NCI-H146 treated with DMSO at 0.1 percent for 48 hours (cell line): ENCODE results near the gene TRAF1.

ENCODE experiments used
- DNase-seq: peaks from one replicate; lab custom pipeline; 2025; ENCODE audit not compliant: unreplicated experiment; lab: John Stamatoyannopoulos, UW

The TRAF1 gene

DNA sequence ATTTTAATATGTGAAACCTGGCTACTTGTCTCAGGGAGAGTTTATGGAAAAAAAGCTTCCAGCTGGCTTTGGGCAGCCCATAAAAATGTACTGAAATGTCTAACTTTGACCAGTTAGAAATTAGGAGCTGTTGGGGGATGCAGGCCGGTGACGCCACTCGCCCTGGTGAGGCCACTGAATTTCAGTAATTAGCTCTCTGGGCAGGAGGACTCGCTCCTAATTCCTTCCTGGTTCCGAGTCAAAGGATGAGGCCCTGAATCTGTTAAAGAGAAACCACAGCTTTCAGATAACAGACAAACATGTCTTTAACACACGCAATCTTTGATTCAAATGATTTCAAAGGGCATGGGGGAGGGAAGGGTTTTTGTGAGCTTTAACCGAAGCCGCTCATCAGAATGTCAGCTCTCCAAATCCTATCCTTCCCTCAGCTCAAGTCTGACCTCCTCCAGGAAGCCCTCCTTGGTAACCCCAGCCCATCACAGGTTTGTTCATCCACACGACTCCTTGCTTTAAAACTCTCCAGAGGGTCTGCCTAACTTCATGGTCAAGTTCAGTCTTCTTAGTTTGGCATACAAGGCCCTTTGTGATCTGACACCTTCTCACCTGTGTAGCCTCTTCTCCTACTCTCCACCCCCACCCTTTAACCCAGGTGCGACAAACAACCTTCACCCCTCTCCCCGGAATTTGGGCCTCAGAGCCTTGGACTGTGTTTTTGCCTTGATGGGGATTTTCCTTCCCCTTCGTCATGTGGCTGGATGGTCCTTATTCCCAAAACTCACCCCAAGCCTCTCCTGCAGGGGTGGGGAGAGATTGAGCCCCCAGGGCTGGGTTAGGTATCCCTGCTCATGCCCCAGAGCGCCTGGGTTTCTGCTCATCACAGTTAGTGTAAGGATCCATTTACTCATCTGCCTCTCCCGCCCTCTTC lies 36.0 kb downstream of the TRAF1 start:
- DNase-seq, result no peak

DNA sequence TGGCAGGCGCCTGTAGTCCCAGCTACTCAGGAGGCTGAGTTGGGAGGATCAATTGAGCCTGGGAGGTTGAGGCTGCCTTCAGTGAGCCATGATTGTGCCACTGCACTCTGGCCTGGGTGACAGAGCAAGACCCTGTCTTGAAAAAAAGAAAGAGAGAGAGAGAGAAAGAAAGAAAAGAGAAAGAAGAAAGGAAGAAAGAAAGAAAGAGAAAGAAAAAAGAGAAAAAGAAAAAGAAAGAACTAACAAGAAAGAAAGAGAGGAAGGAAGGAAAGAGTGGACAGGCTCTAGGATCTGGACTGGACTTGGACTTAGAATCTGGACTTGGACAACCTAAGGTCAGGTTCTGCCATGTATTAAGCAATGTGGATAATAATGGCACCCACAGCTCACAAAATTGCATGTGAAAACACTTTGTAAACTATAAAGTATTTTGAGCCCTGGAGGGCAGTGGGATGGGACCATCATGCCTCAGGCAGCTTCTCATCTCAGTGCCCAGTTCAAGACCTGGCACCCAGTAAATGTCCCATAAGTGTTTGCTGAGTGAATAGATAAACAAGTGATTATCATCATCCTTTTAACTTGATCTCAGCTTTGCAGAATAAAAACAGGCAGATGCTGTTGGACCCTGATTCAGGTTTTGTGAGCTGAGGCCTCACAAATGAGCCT lies 36.9 kb downstream of the TRAF1 start:
- no peak for DNase-seq

DNA sequence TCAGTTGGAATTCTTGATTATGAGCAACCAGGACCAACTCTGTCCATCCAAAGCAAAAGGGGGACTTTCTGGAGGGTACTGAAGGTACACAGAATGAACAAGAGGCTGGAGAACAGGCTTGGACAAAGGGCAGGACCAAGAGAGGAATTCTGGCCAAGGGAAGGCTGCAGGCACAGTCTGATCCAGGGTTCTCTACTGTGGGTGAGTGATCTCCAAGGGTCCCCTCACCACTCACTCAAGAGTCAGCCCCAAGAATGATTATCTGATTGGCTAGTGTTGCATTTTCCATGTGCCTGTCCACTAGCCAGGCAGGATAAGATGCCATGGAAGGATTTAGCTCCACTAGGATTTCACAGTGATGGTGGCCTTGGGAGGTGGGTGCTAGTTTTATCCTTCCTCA lies 38.0 kb downstream of the TRAF1 start:
- no peak for DNase-seq

DNA sequence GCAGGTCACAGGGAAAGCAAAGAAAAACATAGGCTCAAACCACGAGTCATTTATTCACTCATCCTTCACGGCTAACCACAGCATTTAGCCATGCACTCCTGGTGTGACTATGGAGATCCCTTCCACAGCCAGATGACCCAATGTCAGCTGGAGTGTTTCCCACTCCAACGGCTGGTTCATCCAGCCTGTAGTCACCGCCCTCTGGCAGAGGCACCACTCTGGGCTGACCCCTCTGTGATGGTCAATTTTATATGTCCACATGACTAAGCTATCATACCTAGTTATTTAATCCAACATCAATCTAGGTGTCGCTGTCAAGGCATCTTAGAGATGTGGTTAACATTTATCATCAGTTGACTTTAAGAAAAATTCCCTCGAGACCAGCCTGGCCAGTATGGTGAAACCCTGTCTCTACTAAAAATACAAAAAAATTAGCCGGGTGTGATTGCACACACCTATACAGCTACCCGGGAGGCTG lies 40.1 kb downstream of the TRAF1 start:
- no peak for DNase-seq

DNA sequence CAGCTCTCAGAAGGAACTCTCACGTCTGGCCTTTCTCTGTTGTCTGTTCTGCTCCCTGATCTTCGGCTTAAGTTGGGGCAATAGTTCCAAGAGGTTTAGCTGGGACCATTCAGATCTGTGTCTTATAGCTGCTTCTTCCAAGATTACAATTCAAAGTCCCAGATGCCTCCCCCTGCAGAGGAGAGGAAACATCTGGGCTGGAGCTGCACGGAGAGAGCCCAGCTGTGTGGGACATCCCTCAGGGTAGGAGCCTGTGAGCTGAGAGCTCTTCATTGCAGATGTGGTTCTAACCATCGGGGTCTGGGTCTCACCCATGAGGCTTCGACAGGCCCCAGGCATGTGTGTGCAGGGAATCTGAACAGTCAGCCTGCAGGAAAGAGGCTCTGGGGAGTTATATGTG lies 40.6 kb downstream of the TRAF1 start:
- DNase-seq, result no peak

DNA sequence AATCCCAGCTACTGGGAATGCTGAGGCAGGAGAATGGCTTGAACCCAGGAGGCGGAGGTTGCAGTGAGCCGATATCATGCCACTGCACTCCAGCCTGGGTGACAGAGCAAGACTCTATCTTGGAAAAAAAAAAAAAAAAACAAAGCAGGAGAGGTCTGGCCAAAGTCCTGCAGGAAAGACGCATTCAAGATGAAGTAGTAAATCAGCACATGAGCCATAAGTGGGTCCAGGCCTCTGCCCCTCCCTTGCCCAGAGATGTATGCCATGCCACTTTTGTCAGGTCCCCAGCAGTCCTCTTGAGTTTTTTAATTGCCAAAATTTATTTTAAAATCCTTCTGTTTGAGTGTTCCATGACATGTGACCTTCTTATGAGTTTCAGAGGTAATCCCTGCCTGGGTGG lies 41.1 kb downstream of the TRAF1 start:
- DNase-seq, result no peak

DNA sequence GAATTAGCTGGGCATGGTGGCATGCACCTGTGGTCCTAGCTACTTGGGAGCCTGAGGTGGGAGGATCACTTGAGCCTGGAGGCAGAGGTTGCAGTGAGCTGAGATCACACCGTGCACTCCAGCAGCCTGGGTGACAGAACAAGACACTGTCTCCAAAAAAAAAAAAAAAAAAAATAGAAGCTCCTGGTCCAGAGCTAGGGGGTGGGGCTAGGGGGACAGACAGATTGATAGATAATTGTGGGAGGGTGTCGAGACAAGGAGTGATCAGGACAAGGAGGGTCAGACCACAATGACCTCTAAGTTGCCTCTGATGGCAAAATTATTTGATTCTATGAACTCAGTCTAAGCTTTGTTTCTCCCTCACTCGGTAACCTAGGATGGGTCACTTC lies 43.0 kb downstream of the TRAF1 start:
- DNase-seq, result no peak

DNA sequence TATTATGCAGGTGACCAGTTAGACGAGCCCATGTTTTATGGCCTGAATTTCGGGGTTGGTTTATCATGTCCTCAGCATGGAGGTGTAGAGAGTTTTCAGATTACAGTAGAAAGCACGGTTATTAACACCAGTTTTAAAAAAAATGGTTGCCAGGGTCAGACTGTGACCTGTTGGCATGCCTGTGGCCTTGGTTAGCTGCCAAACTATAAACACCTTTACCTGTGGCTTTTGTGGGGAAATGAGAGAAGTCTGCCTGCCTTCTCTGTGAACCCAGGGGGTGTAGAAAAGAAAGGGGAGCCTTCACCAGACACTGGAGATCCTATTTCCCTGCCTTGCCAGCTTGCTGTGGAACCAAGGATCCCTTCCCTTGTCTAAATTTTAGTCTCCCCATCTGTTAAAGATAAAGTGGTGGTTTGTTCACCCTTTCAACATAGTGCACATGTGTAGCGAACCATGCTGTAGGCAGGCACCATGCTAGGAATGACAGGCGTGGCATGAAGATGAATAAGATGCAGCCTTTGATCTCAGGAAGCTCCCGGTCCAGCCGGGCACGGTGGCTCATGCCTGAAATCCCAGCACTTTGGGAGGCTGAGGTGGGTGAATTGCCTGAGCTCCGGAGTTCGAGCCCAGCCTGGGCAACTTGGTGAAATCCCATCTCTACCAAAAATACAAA lies 43.5 kb downstream of the TRAF1 start:
- DNase-seq, result no peak

DNA sequence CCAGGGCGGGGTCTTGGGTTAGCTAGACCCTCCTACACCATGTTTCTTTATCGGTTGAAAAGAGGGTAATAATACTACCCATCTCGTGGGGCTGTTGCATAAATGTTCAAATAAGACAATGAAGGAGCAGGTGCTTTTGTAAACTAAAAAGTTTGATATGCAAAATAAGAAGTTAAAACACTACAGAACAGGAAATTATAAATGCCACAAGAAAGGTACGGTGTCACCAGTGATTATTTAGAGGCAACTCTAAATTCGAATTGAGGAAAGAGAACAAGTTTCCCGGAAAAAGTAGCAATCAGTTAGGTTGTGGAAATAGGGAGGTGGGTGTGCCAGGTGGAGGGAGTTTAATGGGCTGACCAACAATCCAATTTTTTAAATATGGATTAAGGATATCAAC lies 47.1 kb downstream of the TRAF1 start:
- DNase-seq, result no peak

DNA sequence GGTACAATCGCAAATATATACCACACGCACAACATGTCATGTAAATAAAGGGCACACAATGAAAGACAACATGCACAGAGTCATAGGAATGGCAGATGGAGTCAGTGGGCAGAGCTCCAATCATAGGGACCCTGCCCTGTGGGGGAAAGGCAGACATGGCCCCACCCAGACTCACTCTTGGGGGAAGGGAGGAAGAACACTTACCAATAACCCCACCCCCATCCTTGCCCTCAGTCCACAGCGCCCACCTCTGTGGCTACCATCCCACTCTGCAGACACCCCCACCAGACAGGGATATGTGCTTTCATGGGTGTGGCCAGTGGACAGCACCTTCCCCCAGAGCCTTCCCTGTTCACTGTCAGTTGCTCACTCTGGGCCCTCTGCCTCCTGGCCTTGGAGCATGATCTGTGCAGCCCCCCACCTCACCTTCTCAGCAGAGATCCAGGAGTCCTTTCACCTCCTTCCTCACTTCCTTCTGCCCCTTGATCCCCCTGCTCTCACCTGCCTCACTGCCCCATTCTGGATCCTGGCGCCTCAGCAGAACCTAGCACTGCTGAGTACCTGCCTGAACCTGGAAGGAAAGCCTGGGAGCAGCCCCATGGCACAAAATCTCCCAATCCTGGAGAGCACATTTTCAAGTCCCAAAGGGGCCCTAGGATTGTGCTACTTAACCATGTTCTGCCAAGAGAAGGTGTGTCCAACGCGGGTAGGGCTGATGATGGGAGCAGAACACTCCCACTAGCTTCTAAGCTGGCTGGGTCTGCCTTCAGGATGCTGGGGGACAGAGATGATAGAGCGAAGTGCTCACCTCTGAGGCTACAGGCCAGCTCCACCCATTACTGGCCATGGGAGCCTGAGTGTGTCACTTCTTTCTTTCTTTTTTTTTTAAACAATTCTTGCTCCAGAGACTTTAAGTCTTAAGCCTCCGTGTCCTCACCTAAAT lies 48.1 kb downstream of the TRAF1 start:
- DNase-seq, result no peak

DNA sequence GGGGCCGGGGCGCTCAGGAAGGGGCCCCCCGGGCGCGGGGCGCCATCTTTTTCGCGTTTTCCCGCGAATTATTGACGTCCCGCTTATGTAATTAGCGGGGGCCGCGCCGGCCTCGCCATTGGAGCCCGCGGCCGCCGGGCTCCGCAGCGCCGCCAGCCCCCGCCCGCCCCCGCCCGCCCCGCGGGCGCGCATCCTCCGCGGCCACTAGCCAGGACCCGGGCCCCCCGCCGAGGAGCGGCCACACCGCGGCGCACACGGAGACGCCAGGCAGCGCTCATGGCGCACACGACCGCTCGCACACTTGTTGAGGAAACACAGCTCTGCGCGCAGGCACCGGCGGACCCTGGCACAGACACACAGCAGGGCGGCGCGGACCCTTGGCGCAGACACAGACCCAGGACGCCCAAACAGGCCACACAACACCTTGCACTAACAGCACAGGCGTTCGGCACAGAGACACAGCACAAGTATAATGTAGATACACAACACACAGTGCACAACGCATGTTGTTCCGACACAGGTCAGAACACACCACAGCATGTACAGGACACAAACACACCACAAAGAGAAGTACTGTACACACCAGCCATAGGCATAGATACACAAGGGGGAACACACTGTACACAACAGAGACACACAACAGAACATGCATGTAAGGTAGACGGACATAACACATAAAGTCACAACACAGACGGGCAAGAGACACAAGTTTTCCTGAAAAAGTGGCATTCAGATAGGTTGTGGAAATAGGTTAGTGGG lies 49.1 kb downstream of the TRAF1 start:
- peak; percentile 40 for DNase-seq

DNA sequence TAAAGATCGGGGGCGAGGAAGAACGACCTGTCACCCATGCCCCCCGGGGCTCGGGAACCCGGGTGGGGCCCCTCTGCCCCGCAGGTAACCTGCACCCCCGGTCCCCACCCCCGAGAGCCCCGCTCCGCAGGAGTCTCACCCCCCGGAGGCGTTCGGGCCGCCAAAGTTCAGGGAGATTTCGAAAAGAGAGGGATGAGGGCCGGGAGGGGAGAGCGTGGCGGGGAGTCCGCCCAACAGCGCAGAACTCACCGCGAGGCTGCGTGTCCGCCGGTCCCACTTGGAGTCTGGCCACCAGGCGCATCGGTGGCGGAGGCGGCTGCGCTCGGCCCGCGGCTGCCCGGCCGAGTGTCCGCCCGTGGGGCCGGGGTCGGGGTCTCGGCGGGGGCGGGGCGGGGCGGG lies 49.8 kb downstream of the TRAF1 start, which contains the start of gene PHF19:
TSS of gene PHF19 (minus strand) at position 347 of the 399 bp plus-strand sequence. CDS start 2,447 bp downstream, outside the sequence.
- DNase-seq, result no peak

DNA sequence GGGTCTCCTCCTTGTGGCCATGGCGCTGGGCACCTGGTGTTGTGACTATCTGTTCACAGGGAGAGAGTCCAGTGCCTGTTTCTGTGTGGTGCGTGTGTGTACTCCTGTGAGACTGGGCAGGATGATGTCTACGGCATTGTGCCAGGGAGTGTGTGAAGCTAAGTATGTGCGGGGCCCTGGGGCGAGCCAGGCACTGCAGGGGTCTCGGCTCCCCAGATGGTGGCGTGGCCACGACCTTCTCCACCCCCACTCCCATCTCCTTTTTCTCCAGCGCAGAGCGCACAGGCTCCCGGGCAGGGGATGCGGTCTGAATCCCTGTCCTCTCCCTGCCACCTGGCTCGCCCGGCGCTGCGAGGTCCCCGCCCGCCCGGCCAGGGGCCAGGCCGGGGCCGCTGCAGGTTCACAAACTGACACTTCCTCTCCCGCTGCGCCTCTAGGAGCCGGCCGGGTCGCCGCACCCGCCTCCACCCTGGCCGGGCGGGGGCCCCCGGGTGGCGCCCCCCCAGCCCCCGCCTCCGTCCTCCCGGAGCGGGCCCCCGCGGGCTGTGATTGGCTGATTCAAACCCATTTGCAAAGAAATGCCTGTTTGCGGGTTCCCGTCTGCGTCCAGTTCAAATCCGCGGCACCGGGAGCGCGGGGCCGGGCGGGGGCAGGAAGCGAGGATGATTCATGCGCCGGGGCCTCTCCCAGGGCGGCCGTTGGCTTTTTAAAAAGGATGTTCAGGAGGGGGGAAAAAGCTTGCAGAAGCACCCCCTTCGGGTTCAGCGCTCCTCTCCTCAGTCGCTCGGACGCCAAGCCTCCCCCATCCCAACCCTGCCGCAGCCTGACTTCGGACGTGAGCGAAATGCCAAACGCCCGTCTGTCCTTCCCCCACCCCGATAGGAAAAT lies 50.4 kb downstream of the TRAF1 start:
- DNase-seq, result peak; percentile 78

DNA sequence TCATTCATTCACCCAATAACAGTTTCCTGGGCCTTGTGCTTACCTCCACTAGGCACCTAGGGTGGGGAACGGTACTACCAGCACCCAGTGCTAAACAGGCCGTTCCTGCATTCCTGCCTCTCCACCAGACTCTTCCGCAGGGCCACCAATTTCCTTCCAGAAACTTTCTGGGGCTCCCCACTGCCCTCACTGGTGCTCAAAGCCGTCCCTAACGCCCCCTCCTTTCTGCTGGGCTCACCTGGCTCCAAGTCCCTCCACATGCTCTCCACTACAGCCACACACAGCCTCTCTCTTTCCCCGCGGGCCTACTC lies 51.0 kb downstream of the TRAF1 start:
- DNase-seq, result no peak

DNA sequence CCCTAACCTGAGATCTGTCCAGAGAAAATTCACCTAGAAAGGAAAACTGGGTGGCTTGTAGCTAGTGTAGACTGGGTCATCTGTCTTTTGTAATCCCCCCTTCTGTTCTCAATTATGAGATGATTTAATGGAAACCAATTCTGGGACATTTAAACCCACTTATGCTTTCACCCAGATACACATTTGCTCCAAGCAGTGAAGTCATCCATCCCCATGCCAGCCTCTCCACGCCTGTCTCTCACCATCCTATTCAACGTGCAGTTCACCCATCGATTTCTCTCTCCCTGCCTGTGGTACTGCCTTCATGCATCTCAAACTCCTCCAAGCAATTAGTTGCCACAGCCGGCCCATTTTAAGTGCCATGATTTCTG lies 51.4 kb downstream of the TRAF1 start:
- DNase-seq, result no peak

DNA sequence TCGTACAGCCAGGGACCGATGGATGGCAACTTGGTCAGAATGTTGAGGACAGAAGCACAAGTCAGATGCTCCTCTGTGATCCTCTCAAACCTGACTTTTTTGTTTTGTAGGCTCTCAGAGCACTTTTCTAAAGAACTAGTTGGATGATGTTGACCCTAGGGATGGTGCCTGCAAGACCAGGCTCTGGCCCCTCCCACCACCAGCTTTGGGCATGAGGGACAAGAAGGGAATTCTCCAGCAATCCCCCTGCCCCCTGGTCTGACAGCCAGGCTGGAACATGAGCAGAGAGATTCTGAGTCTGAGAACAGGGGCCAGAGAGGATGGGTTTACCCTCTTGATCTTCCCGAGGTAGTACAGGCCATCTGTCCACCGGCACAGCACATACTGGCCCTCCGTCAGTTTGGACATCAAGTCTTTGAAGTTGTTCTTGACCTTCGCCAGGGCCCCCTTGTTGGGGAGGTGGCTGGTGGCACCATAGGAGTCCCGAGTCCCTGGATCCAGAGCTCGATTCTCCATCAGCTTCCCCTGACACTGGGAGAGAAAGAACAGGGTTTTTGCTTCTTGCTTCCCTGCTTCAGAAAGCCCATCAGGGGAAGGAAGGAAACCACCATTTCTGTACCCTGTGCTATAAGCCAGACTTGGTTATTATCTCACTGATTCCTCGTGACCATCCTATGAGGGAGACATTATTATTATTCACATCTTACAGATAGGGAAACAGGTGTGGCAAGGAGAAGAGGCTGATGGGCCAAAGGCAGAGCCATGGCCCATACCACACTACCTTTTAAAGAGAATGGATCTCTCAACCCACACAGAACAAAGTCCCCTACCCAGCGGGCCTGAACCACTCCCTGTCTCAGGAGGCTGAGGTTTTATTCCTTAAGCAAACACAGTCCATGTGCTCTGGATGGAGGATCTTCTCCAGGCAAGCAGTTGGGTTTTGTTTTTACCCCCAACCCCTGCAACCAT lies 52.1 kb downstream of the TRAF1 start:
- no peak for DNase-seq

DNA sequence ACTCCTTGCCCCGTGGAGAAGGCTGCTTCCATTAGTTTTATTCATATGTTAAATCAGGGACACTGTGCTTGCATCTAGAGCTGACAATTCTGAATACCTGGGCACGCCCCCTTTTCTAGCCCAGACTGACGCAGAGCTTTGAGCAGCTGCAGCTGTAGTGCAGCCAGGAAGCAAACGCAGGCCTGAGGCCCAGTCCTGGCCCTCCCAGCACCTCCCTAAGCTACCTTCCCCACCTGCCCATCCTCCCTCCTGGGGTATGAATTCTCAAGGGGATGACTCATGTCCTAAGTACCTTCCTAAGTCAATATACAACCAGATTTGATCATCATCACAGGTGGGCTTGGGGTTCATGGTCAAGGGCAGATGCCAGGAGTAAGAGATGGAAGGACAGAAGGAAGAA lies 53.1 kb downstream of the TRAF1 start:
- no peak for DNase-seq
